ENCODE results near the gene AK2.

The AK2 gene

DNA sequence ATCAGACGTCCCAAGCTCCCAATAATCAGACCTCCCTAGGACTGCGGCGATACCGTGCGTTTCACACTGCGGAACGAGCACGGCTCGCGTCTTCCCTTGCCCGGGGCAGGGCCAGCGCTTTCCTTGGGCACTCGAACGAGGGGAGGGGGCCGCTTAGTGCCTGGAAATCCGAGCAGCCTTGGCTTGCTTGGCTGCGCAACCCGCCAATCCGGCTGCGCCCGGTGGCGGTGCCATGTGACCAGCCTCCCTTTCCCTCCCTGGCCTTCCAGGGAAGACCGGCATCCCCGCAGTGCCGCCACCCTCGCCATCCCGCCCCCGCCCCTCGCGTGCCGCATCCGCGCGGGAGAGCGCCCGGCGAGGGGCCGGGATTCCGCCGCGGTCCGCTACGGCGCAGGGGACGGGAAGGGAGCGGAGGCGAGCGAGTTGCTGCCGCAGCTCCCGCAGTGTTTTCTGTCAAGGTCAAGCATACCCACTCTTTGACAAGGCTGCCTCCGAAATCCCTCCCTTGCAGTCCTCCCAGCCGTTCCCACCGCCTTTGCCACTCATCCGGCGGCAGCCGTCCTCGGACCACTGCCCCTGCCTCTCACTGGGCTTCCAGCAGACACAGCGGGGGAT, 63.8 kb downstream of the AK2 start:
- no peak for DNase-seq (ENCODE audit: low spot score)

DNA sequence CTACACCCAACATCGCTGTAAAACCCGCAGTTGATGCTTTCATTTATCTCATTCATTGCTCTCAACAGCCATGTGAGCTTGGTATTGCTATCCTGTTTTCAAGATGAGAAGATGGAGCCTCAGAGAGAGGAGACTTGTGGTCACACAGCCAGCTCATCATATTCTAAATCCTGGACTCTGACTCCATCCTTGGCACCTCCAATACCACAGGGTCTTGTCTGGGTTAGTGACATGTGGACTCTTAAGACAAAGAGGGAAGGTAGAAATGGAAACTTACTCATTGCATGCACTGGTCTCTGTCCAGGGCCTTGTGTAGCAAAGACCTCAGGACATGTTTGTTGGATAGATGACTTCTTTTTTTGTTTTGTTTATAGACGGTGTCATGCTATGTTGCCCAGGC, 65.1 kb downstream of the AK2 start:
- DNase-seq (ENCODE audit: low spot score): no peak

- no peak for DNase-seq (ENCODE audit: low spot score)
These were observed 65.5 kb downstream of the AK2 start for GRCh38 chr1:32971156-32971555.

- no peak for DNase-seq (ENCODE audit: low spot score)
These were observed 67.1 kb downstream of the AK2 start for GRCh38 chr1:32969566-32969965.

GRCh38 chr1:32967888-32968568, 68.7 kb downstream of the AK2 start:
- DNase-seq (ENCODE audit: low spot score): no peak

DNA sequence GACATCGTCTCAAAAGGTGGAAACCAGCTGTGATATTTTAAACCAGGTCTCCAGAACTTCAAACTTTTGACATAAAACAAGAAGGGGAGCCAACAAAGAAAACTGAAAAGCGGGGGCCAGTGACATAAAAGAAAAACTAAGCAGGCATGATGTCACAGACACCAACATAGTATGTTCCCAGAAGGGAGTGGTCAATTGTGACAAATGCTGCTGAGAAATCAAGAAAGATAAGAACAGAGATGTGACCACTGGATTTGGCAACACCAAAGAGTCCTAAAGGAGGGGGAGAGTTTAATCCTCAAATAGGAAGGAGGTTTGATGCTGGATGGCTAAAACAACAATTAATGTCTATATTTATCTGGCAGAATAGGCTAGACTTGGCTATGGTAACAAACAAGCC, 69.8 kb downstream of the AK2 start:
- no peak for DNase-seq (ENCODE audit: low spot score)

DNA sequence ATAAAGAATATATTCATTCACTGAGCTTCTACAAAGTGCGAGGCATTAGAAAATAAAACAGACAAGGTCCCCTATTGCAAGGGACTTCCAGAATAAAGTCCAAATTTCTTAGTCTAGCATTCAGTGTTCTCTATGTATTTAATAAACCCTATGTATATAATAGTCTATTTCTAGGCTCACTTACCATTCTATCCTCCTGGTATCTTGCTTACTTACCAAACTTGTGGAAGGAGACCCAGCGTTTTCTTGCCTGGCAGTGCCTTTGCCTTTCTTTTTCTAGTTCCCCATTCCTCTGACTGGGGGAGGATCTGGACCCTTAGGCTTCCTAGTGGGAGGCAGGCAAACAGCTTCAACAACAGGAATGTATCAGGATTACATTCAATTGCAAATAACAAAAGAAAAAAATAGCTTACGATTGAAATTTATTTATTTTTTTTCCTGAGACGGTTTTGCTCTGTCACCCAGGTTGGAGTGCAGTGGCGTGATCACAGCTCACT, 71.4 kb downstream of the AK2 start:
- DNase-seq (ENCODE audit: low spot score): no peak

GRCh38 chr1:32964461-32965250, 72.0 kb downstream of the AK2 start, which contains the start of gene RNF19B:
RNF19B (minus strand) TSS chr1:32964809; CDS start chr1:32964685, 124 bp downstream.
- DNase-seq (ENCODE audit: low spot score): peak; percentile 97

DNA sequence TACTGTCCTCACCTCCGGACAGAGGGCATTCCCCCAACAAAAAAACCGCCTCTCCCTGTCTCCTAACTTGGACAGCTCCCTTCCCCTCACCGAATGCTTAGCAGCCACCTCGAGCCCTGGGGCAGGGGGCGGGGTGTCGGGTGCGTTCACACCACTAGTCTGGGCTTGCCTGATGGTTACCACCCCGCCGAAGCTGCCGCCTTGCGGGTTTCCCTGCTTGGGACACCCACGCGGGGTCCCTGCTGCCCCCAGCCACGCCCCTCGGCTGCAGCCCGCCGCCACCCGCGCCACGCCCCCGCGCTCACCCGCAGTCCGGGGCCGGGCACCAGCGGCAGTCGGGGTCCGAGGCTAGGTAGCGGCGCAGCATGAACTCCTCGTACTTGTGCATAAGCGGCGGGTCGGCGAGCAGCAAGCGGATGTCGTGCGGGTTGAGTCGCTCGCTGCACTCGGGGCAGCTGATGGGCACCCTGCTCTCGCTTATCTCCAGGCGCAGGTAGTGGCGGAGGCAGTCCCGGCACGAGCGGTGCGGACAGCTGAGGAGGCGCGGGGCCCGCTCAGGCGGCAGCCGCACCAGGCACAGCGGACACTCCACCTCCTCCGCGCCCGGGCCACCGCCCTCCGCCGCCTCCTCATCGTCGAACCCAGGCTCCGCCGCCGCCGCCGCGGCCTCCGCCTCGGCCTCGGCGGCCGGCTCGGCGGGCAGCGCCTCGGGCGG, 72.8 kb downstream of the AK2 start:
- DNase-seq (ENCODE audit: low spot score): peak; percentile 85

DNA sequence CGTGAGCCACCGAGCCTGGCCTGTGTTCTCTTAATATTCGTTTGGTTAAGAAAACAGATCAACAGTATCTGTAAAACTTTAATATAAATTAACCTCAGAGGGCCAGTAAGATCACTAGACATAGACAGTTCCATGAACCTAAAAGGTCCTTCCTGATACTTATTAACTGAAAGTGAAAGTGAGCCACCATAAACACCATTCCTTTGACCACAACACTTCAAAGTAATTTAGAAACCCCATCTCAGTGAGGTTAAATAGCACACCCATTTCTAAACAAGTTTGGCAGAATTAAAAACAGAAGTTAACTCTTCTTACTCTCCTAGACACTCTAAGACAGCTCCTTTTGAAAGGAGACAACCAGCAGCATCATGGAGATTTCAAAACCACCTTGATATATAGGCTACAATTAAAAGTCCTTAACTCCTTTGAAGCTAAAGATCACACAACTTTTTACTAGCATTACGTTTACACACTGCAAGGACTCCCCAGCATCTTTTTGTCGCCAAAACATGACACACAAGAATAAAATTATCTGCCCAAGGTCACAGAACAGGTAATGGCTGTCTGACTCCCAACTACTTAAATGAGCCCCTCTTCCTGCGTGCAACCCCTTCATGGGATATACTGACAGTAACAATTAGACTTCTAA, 74.3 kb downstream of the AK2 start:
- DNase-seq (ENCODE audit: low spot score): peak; percentile 79

DNA sequence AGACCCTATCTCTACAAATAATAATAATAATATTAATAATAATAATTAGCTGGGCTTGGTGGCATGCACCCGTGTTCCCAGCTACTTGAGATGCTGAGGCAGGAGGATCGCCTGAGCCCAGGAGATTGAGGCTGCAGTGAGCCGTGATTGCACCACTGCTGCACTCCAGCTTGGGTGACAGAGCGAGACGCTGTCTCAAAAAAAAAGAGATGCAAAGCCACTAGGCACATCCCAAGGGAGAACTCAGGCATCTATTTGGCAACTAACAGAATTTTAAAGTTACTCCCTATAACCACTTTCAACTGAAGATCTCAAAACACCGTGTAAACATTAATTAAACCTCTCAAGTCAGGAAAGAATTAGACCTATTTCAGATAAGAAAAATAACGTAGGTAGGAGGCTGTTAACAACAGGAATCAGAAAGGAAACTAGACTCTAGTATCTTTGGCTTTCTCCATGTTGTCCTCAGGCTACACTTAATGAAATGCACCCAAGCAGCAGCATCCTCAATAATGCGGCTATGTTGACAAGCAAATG, 75.8 kb downstream of the AK2 start:
- peak; percentile 77 for DNase-seq (ENCODE audit: low spot score)

- DNase-seq (ENCODE audit: low spot score): no peak
These were observed 76.3 kb downstream of the AK2 start for GRCh38 chr1:32960342-32960741.

DNA sequence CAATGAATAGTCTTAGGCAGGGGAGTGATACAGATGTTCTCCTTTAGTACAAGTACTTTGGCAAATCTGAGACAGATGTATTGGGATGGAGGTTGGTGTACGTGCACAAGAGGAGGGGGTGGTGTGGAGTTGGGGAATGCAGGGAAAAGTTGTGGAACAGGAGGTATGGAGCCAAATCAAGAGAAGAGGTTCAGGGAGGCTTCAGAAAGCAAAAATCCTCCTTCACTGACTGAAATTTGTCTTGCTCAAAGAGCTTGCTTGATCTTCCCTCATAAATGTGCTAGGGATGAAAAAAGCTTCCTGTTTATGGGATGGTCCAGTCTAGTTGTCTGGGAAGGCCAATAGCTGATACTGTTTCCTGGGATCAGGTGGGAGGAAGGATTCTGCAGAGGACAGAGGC, 77.9 kb downstream of the AK2 start:
- DNase-seq (ENCODE audit: low spot score): no peak
